HepG2 (cell line): ENCODE data around the gene PNPLA2. TPM values are rescaled to one million over a fixed set of nuclear protein-coding genes. Genes with fewer than 3 reads are reported as not detected.

Experiments used
- DMAP1 ChIP-seq: IDR thresholded peaks from 2 replicates; pipeline ENCODE4 v1.6.1; 2016
- KAT2B ChIP-seq: fragments of 150-350 bp; IDR thresholded peaks from 2 replicates; pipeline ENCODE4 v1.6.1; 2014; ENCODE audit warnings: low read depth, low read length, borderline replicate concordance
- KDM5B ChIP-seq: sonication (generic); formaldehyde crosslinking; IDR thresholded peaks from 2 replicates; pipeline ENCODE4 v1.4.0; 2020; ENCODE audit warnings: missing genetic modification reagents, mild to moderate bottlenecking, borderline replicate concordance
- KLF16 ChIP-seq, 2 experiments: sonication (generic) in 1 of 2; formaldehyde crosslinking in 1 of 2; IDR thresholded peaks; 2 replicates each; pipeline versions ENCODE4 v1.6.1 to v1.8.0; 2016 to 2023; ENCODE audit warnings: missing genetic modification reagents in 2 of 2, missing compliant biosample characterization in 1 of 2
- MAX ChIP-seq: IDR thresholded peaks from 2 replicates; pipeline ENCODE4 v1.6.1; 2012; ENCODE audit warnings: inconsistent platforms
- MLXIP ChIP-seq: sonication (generic); formaldehyde crosslinking; IDR thresholded peaks from 2 replicates; pipeline ENCODE4 v1.9.0; 2021; ENCODE audit warnings: missing genetic modification reagents, borderline replicate concordance
- NRL ChIP-seq: sonication (generic); formaldehyde crosslinking; IDR thresholded peaks from 2 replicates; pipeline ENCODE4 v1.5.0; 2020; ENCODE audit warnings: missing genetic modification reagents, mild to moderate bottlenecking, moderate library complexity, borderline replicate concordance
- PRPF4 ChIP-seq: fragments of 200-400 bp; formaldehyde crosslinking; IDR thresholded peaks from 2 replicates; pipeline ENCODE4 v1.6.1; 2016; ENCODE audit warnings: low read length, low read depth; ENCODE audit not compliant: poor library complexity, severe bottlenecking
- ZBTB20 ChIP-seq: sonication (generic); formaldehyde crosslinking; IDR thresholded peaks from 2 replicates; pipeline ENCODE4 v1.8.1; 2023; ENCODE audit warnings: missing genetic modification reagents, low read depth, mild to moderate bottlenecking, borderline replicate concordance
- ZFY ChIP-seq: sonication (generic); formaldehyde crosslinking; IDR thresholded peaks from 2 replicates; pipeline ENCODE4 v1.4.0; 2020; ENCODE audit warnings: missing genetic modification reagents
- ZNF224 ChIP-seq: sonication (generic); formaldehyde crosslinking; IDR thresholded peaks from 2 replicates; pipeline ENCODE4 v1.5.0; 2020; ENCODE audit warnings: mild to moderate bottlenecking, missing genetic modification reagents
- ZNF33B ChIP-seq: sonication (generic); formaldehyde crosslinking; IDR thresholded peaks from 2 replicates; pipeline ENCODE4 v1.5.1; 2020; ENCODE audit warnings: mild to moderate bottlenecking, missing genetic modification reagents
- ZNF460 ChIP-seq: sonication (generic); formaldehyde crosslinking; IDR thresholded peaks from 2 replicates; pipeline ENCODE4 v1.5.1; 2020; ENCODE audit warnings: missing genetic modification reagents, mild to moderate bottlenecking, borderline replicate concordance
- ZNF484 ChIP-seq: sonication (generic); formaldehyde crosslinking; IDR thresholded peaks from 2 replicates; pipeline ENCODE4 v1.5.1; 2020; ENCODE audit warnings: mild to moderate bottlenecking, low read depth, missing genetic modification reagents, borderline replicate concordance
- ZNF614 ChIP-seq: IDR thresholded peaks from 2 replicates; pipeline ENCODE4 v1.6.1; 2018; ENCODE audit warnings: missing biosample characterization, missing genetic modification reagents, inconsistent platforms, borderline replicate concordance
- ZNF724P ChIP-seq: sonication (generic); formaldehyde crosslinking; IDR thresholded peaks from 2 replicates; pipeline ENCODE4 v1.8.0; 2022; ENCODE audit warnings: missing genetic modification reagents, borderline replicate concordance
- ZNF766 ChIP-seq: sonication (generic); formaldehyde crosslinking; IDR thresholded peaks from 2 replicates; pipeline ENCODE4 v1.5.0; 2020; ENCODE audit warnings: missing genetic modification reagents, borderline replicate concordance
- ZSCAN25 ChIP-seq: sonication (generic); formaldehyde crosslinking; IDR thresholded peaks from 2 replicates; pipeline ENCODE4 v1.8.0; 2022; ENCODE audit warnings: mild to moderate bottlenecking, missing genetic modification reagents
- polyA plus RNA-seq, 8 experiments: library from polyadenylated mRNA; depleted of rRNA in 3 of 8; stranded (reverse) in 7 of 8; unstranded in 1 of 8; fragments of >200 nt; fragmentation: Illumina TruSeq in 4 of 8; extraction: Trizol in 4 of 8; gene quantifications; 2 replicates each; pipeline versions ENCODE4 v1.2.1 to v1.2.3, GENCODE V29; 2011 to 2016; ENCODE audit warnings: low read depth in 4 of 8, missing spikeins in 1 of 8, mixed read lengths in 1 of 8; ENCODE audit not compliant: insufficient read depth in 1 of 8
- total RNA-seq, 5 experiments: library from RNA; depleted of rRNA; stranded (reverse); fragments of >200 nt; fragmentation: Illumina TruSeq; extraction: Trizol; gene quantifications; 2 replicates each; pipeline ENCODE4 v1.2.3, GENCODE V29; 2016; ENCODE audit warnings: low read depth in 1 of 5
- TF ChIP-seq, protein P1 (sequence below): sonication (generic); formaldehyde crosslinking; IDR thresholded peaks from 2 replicates; pipeline ENCODE4 v1.4.0; 2020; ENCODE audit warnings: missing genetic modification reagents
- TF ChIP-seq, protein P2 (sequence below): sonication (generic); formaldehyde crosslinking; IDR thresholded peaks from 2 replicates; pipeline ENCODE4 v1.5.1; 2020; ENCODE audit warnings: mild to moderate bottlenecking, missing genetic modification reagents, moderate library complexity

The PNPLA2 gene
- total and polyA plus RNA-seq, 2 of the 13 experiments (the other 11 are each of a cell fraction or from before 2014, with no cell fraction given), result 10.5 to 43.2 TPM

GRCh38 chr11:797296-798092 lies 21.2 kb upstream of the PNPLA2 start (continued):
- TF ChIP-seq ZNF614 (CRISPR knock-in tag) (peak; percentile 4; the same call in 1 of the 2 replicates), ZNF766 (CRISPR knock-in tag) (no peak), DMAP1 (CRISPR knock-in tag) (peak; percentile 87), KLF16 (CRISPR knock-in tag; IDR thresholded peaks at IDR 0.05) (no peak), KAT2B (no peak), ZFY (CRISPR knock-in tag) (peak; percentile 69), PRPF4 (no peak), ZNF33B (no peak; the same call in 1 of the 2 replicates), KDM5B (0 out of 2 replicates have a peak, but pooled peaks have one; percentile 13), ZSCAN25 (CRISPR knock-in tag) (peak; percentile 83), ZNF224 (CRISPR knock-in tag) (0 out of 2 replicates have a peak, but pooled peaks have one; percentile 70), ZBTB20 (peak; percentile 51; the same call in 1 of the 2 replicates), ZNF724P (CRISPR knock-in tag) (0 out of 2 replicates have a peak, but pooled peaks have one; percentile 16), ZNF460 (CRISPR knock-in tag) (no peak), MAX (peak; percentile 62), MLXIP (CRISPR knock-in tag) (no peak), NRL (CRISPR knock-in tag) (peak; percentile 82), ZNF484 (CRISPR knock-in tag) (no peak)
- TF ChIP-seq, protein P1, sequence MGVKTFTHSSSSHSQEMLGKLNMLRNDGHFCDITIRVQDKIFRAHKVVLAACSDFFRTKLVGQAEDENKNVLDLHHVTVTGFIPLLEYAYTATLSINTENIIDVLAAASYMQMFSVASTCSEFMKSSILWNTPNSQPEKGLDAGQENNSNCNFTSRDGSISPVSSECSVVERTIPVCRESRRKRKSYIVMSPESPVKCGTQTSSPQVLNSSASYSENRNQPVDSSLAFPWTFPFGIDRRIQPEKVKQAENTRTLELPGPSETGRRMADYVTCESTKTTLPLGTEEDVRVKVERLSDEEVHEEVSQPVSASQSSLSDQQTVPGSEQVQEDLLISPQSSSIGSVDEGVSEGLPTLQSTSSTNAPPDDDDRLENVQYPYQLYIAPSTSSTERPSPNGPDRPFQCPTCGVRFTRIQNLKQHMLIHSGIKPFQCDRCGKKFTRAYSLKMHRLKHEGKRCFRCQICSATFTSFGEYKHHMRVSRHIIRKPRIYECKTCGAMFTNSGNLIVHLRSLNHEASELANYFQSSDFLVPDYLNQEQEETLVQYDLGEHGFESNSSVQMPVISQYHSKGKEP (CRISPR knock-in tag), result no peak
- TF ChIP-seq, protein P2, sequence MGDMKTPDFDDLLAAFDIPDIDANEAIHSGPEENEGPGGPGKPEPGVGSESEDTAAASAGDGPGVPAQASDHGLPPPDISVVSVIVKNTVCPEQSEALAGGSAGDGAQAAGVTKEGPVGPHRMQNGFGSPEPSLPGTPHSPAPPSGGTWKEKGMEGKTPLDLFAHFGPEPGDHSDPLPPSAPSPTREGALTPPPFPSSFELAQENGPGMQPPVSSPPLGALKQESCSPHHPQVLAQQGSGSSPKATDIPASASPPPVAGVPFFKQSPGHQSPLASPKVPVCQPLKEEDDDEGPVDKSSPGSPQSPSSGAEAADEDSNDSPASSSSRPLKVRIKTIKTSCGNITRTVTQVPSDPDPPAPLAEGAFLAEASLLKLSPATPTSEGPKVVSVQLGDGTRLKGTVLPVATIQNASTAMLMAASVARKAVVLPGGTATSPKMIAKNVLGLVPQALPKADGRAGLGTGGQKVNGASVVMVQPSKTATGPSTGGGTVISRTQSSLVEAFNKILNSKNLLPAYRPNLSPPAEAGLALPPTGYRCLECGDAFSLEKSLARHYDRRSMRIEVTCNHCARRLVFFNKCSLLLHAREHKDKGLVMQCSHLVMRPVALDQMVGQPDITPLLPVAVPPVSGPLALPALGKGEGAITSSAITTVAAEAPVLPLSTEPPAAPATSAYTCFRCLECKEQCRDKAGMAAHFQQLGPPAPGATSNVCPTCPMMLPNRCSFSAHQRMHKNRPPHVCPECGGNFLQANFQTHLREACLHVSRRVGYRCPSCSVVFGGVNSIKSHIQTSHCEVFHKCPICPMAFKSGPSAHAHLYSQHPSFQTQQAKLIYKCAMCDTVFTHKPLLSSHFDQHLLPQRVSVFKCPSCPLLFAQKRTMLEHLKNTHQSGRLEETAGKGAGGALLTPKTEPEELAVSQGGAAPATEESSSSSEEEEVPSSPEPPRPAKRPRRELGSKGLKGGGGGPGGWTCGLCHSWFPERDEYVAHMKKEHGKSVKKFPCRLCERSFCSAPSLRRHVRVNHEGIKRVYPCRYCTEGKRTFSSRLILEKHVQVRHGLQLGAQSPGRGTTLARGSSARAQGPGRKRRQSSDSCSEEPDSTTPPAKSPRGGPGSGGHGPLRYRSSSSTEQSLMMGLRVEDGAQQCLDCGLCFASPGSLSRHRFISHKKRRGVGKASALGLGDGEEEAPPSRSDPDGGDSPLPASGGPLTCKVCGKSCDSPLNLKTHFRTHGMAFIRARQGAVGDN (CRISPR knock-in tag), result peak; percentile 69
